Neural cell (in vitro differentiated cells): ENCODE results near the gene FCRL6.

Experiments
- CTCF ChIP-seq: fragments of 450-650 bp; IDR thresholded peaks from 2 replicates; pipeline ENCODE4 v1.5.1; 2014; ENCODE audit warnings: antibody characterized with exemption, mild to moderate bottlenecking, moderate library complexity; ENCODE audit not compliant: poor library complexity, severe bottlenecking
- EP300 ChIP-seq: fragments of 450-650 bp; conservative IDR thresholded peaks from 2 replicates; pipeline ENCODE4 v1.6.1; 2014; ENCODE audit warnings: antibody characterized with exemption, mild to moderate bottlenecking, moderate library complexity; ENCODE audit not compliant: poor library complexity, severe bottlenecking
- EZH2 ChIP-seq: fragments of 200-600, 300-800 bp; shearing (Covaris generic), sonication (generic); IDR thresholded peaks from 2 replicates; pipeline ENCODE4 v1.6.1; 2014; ENCODE audit warnings: antibody characterized with exemption, low read length, borderline replicate concordance, mild to moderate bottlenecking; ENCODE audit not compliant: insufficient read depth, poor library complexity, severe bottlenecking
- POLR2AphosphoS5 ChIP-seq: IDR thresholded peaks from 2 replicates; pipeline ENCODE4 v1.6.1; 2012
- RAD21 ChIP-seq: fragments of 450-650 bp; conservative IDR thresholded peaks from 2 replicates; pipeline ENCODE4 v1.6.1; 2014; ENCODE audit warnings: antibody characterized with exemption, mild to moderate bottlenecking, moderate library complexity
- REST ChIP-seq: IDR thresholded peaks from 2 replicates; pipeline ENCODE4 v1.6.1; 2012; ENCODE audit warnings: borderline replicate concordance
- SMC3 ChIP-seq: fragments of 450-650 bp; conservative IDR thresholded peaks from 2 replicates; pipeline ENCODE4 v1.6.1; 2014; ENCODE audit warnings: antibody characterized with exemption, mild to moderate bottlenecking, moderate library complexity; ENCODE audit not compliant: poor library complexity
- TAF1 ChIP-seq: IDR thresholded peaks from 2 replicates; pipeline ENCODE4 v1.6.1; 2012; ENCODE audit warnings: low read depth

DNA sequence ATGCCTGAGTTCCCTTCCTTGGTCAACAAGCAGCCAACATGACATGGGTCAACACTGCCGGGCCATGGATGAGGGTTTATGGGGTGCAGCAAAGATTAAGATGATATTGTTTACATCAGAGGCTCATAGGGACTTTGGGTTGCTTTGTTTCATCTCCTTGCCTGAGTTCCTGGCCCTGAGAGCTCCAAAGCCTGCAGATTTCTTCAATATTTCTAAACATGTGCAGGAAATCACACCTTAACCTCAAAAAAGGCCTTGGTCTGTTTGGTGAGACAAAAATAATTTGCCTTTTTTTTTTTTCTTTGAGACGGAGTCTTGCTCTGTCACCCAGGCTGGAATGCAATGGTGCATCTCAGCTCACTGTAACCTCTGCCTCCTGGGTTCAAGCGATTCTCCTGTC lies 25.4 kb downstream of the FCRL6 start:
- TF ChIP-seq EZH2 = no peak
- TF ChIP-seq EP300 = no peak
- TF ChIP-seq POLR2AphosphoS5 = no peak
- no peak for TF ChIP-seq CTCF
- TF ChIP-seq TAF1 = no peak
- TF ChIP-seq REST = no peak
- TF ChIP-seq RAD21 = no peak
- no peak for TF ChIP-seq SMC3
